Measurements from ENCODE around the gene AIFM1. TPM values are rescaled to one million over a fixed set of nuclear protein-coding genes. Genes with fewer than 3 reads are reported as not detected.

Gene AIFM1
- total and polyA plus RNA-seq, 4 donors, result 33.1 to 79.0 (median 66.4) TPM

- 55% methylated on average over 2 of the region's 2 CpGs for WGBS
- H3K9ac ChIP-seq (ENCODE audit: low read depth in 1 of 2, low read length in 2 of 2), result no peak overlapping the region
- no peaks in the 10 kb centered on the region for H3K27me3 ChIP-seq (ENCODE audit: control insufficient read depth in 4 of 4, insufficient read depth in 4 of 4, low read length in 3 of 4)
- H3K4me1 ChIP-seq (ENCODE audit: control insufficient read depth in 4 of 4, insufficient read depth in 4 of 4, low read length in 3 of 4), result no peaks in the 10 kb centered on the region
- no peaks in the 10 kb centered on the region for H3K36me3 ChIP-seq (ENCODE audit: control insufficient read depth in 4 of 4, insufficient read depth in 3 of 4, low read depth in 1 of 4, low read length in 3 of 4)
- H3K4me3 ChIP-seq (ENCODE audit: low read depth in 1 of 3, low read length in 3 of 3), result no peak overlapping the region
- H3K9me3 ChIP-seq (ENCODE audit: control insufficient read depth in 4 of 4, low read length in 3 of 4), result no peaks in the 10 kb centered on the region
- TF ChIP-seq EGR1 (IDR thresholded peaks at IDR 0.05; ENCODE audit: low read depth in 2 of 2) (no peak), REST (IDR thresholded peaks at IDR 0.05) (no peak), MAX (IDR thresholded peaks at IDR 0.05) (no peak), FOXA1 (IDR thresholded peaks at IDR 0.05) (no peak), JUND (IDR thresholded peaks at IDR 0.05) (no peak), HNF4G (IDR thresholded peaks at IDR 0.05) (no peak), NR2F2 (IDR thresholded peaks at IDR 0.05) (no peak), CTCF (IDR thresholded peaks at IDR 0.05; ENCODE audit: low read depth, low read length, missing input control) (no peak), GABPA (IDR thresholded peaks at IDR 0.05 in 1 of 2, conservative IDR thresholded peaks at IDR 0.05 in 1 of 2) (no peak), ZBTB33 (IDR thresholded peaks at IDR 0.05) (no peak), HNF4A (conservative IDR thresholded peaks at IDR 0.05) (no peak), RXRA (IDR thresholded peaks at IDR 0.05) (no peak), FOXA2 (IDR thresholded peaks at IDR 0.05) (no peak), SP1 (IDR thresholded peaks at IDR 0.05) (no peak)
- no peak overlapping the region for H3K27ac ChIP-seq (ENCODE audit: low read depth in 1 of 2, low read length in 2 of 2)
- no peak for DNase-seq (ENCODE audit: low spot score)
These were observed 19.2 kb upstream of the AIFM1 start for GRCh38 chrX:130184857-130185256.

GRCh38 chrX:130184168-130184567 is 18.5 kb upstream of the AIFM1 start:
- 97% methylated on average over 11 of the region's 11 CpGs for WGBS
- no peak for DNase-seq (ENCODE audit: low spot score)
- no peak for TF ChIP-seq HNF4G (IDR thresholded peaks at IDR 0.05)
- TF ChIP-seq MAX (IDR thresholded peaks at IDR 0.05), result no peak
- TF ChIP-seq CTCF (IDR thresholded peaks at IDR 0.05; ENCODE audit: low read depth, low read length, missing input control), result no peak
- no peak for TF ChIP-seq JUND (IDR thresholded peaks at IDR 0.05)
- no peak for TF ChIP-seq TAF1 (conservative IDR thresholded peaks at IDR 0.05)
- no peak for TF ChIP-seq EGR1 (IDR thresholded peaks at IDR 0.05; ENCODE audit: low read depth in 2 of 2)
- TF ChIP-seq FOXA2 (IDR thresholded peaks at IDR 0.05), result no peak
- TF ChIP-seq REST (IDR thresholded peaks at IDR 0.05), result no peak

More at GRCh38 chrX:130184168-130184567, 18.5 kb upstream of the AIFM1 start:
- no peak overlapping the region for H3K9ac ChIP-seq (ENCODE audit: low read depth in 1 of 2, low read length in 2 of 2)
- H3K9me3 ChIP-seq (ENCODE audit: control insufficient read depth in 4 of 4, low read length in 3 of 4), result no peaks in the 10 kb centered on the region
- no peaks in the 10 kb centered on the region for H3K36me3 ChIP-seq (ENCODE audit: control insufficient read depth in 4 of 4, insufficient read depth in 3 of 4, low read depth in 1 of 4, low read length in 3 of 4)
- H3K27me3 ChIP-seq (ENCODE audit: control insufficient read depth in 4 of 4, insufficient read depth in 4 of 4, low read length in 3 of 4), result no peaks in the 10 kb centered on the region
- H3K4me3 ChIP-seq (ENCODE audit: low read depth in 1 of 3, low read length in 3 of 3), result no peak overlapping the region
- H3K27ac ChIP-seq (ENCODE audit: low read depth in 1 of 2, low read length in 2 of 2), result no peak overlapping the region
- H3K4me1 ChIP-seq (ENCODE audit: control insufficient read depth in 4 of 4, insufficient read depth in 4 of 4, low read length in 3 of 4), result no peaks in the 10 kb centered on the region

Measured in liver (tissue), 9 donors.